B cell (primary cell): ENCODE data around the gene RNF220.

Experiments used
- CTCF ChIP-seq: fragments of 200-600 bp; IDR thresholded peaks from one replicate; pipeline ENCODE4 v1.8.0; 2022; ENCODE audit warnings: antibody characterized with exemption, mild to moderate bottlenecking
- EZH2 ChIP-seq: IDR thresholded peaks from 2 replicates; pipeline ENCODE4 v1.6.1; 2012; ENCODE audit warnings: borderline replicate concordance, low read depth, mild to moderate bottlenecking, moderate library complexity, low read length; ENCODE audit not compliant: insufficient read depth, poor library complexity, severe bottlenecking

GRCh38 chr1:44660176-44660575 lies 255.1 kb downstream of the RNF220 start:
- TF ChIP-seq EZH2 (no peak), CTCF (no peak)
